ENCODE results near the gene INHBC. TPM values are rescaled to one million over a fixed set of nuclear protein-coding genes. Genes with fewer than 3 reads are reported as not detected.

Gene INHBC
- total and polyA plus RNA-seq, 2 donors (not counting 1 experiment from before 2014, with no cell fraction given) = 0.17 to 0.31 TPM

GRCh38 chr12:57450057-57450456 lies 15.5 kb downstream of the INHBC start:
- TF ChIP-seq CTCF (IDR thresholded peaks at IDR 0.05) (no peak), EZH2 (IDR thresholded peaks at IDR 0.05; ENCODE audit: borderline replicate concordance, insufficient read depth, low read depth, low read length, poor library complexity, severe bottlenecking) (no peak)
- H3K27ac Mint-ChIP-seq = no peak overlapping the region

GRCh38 chr12:57451233-57451778 lies 16.7 kb downstream of the INHBC start:
- no peaks in the 10 kb centered on the region for H3K9me3 ChIP-seq (ENCODE audit: control extremely low read depth in 1 of 3, control insufficient read depth in 2 of 3, insufficient read depth in 1 of 3, low read length in 2 of 3)
- no peaks in the 10 kb centered on the region for H3K79me2 ChIP-seq (ENCODE audit: control insufficient read depth, insufficient read depth, low read length)
- DNase-seq (no peak), ATAC-seq (ENCODE audit: low read depth) (no peak)
- no peaks in the 10 kb centered on the region for H3K36me3 ChIP-seq (replicated peaks in 1 of 2; ENCODE audit: control extremely low read depth in 1 of 2, control insufficient read depth in 1 of 2, extremely low read depth in 1 of 2, insufficient read depth in 2 of 2, low read length in 1 of 2)
- H3K27ac ChIP-seq (ENCODE audit: low read length in 2 of 2) = no peak overlapping the region
- no peak overlapping the region for H3K9ac ChIP-seq (ENCODE audit: low read length)
- CTCF ChIA-PET = interaction anchor here (0.6 to 6.9 kb wide), 9 partner anchors 8 to 1354 kb away, joined by 4 to 126 read pairs (median 10); partner anchors contain the start of gene GLI1
- no peaks in the 10 kb centered on the region for H4K20me1 ChIP-seq (ENCODE audit: control insufficient read depth, insufficient read depth, low read length, poor library complexity, severe bottlenecking)
- H3K4me1 ChIP-seq (ENCODE audit: control insufficient read depth in 2 of 2, insufficient read depth in 2 of 2, low read length in 2 of 2) = peaks cover 7 to 9% of the 10 kb centered on the region in 2 donors
- 100% methylated on average over 1 of the region's 6 CpGs for WGBS (ENCODE audit: insufficient coverage)
- TF ChIP-seq EZH2 (IDR thresholded peaks at IDR 0.05; ENCODE audit: borderline replicate concordance, insufficient read depth, low read depth, low read length, poor library complexity, severe bottlenecking) = no peak
- POLR2A ChIA-PET = no interaction called here
- H3K27me3 ChIP-seq (replicated peaks in 1 of 4; ENCODE audit: control extremely low read depth in 1 of 4, control insufficient read depth in 3 of 4, insufficient read depth in 4 of 4, low read length in 3 of 4) = no peaks in the 10 kb centered on the region
- peaks cover 11% of the 10 kb centered on the region for H3K4me1 Mint-ChIP-seq
- H3K4me3 ChIP-seq (ENCODE audit: control extremely low read depth in 1 of 5, extremely low read depth in 1 of 5, insufficient read depth in 1 of 5, low read depth in 2 of 5, low read length in 4 of 5) = no peak overlapping the region
- H3K27ac Mint-ChIP-seq = no peak overlapping the region
- intact Hi-C loops (cut with micrococcal nuclease) = loop anchor here (10.0 kb wide), 1 partner anchor 303 kb away; the partner anchor contains the start of genes CDK4 and MARCHF9
- H2AFZ ChIP-seq (ENCODE audit: insufficient read depth, low read depth, low read length, poor library complexity, severe bottlenecking) = no peak overlapping the region
- H3K4me2 ChIP-seq (replicated peaks; ENCODE audit: low read depth, low read length, poor library complexity, severe bottlenecking) = no peak overlapping the region
- H3K9me3 Mint-ChIP-seq (ENCODE audit: insufficient read depth) = no peaks in the 10 kb centered on the region
- no peak overlapping the region for H3K4me3 Mint-ChIP-seq
- peaks cover 4% of the 10 kb centered on the region for H3K27me3 Mint-ChIP-seq

More at GRCh38 chr12:57450057-57450456, 15.5 kb downstream of the INHBC start:
- CTCF ChIA-PET = interaction anchor here (0.7 to 6.9 kb wide), 3 partner anchors 9 to 186 kb away, joined by 3 to 126 read pairs (median 10); partner anchors contain the start of gene GLI1
- no peaks in the 10 kb centered on the region for H3K27me3 ChIP-seq (replicated peaks in 1 of 4; ENCODE audit: control extremely low read depth in 1 of 4, control insufficient read depth in 3 of 4, insufficient read depth in 4 of 4, low read length in 3 of 4)
- H3K36me3 ChIP-seq (replicated peaks in 1 of 2; ENCODE audit: control extremely low read depth in 1 of 2, control insufficient read depth in 1 of 2, extremely low read depth in 1 of 2, insufficient read depth in 2 of 2, low read length in 1 of 2) = no peaks in the 10 kb centered on the region
- 92% methylated on average over 3 of the region's 3 CpGs for WGBS (ENCODE audit: insufficient coverage)
- ATAC-seq (ENCODE audit: low read depth) = no peak
- Mint-ChIP-seq H3K4me3 (no peak overlapping the region), H3K4me1 (peaks cover 2% of the 10 kb centered on the region), H3K9me3 (ENCODE audit: insufficient read depth) (no peaks in the 10 kb centered on the region), H3K27me3 (peaks cover 4% of the 10 kb centered on the region)
- POLR2A ChIA-PET = no interaction called here
- H3K79me2 ChIP-seq (ENCODE audit: control insufficient read depth, insufficient read depth, low read length) = no peaks in the 10 kb centered on the region
- no peaks in the 10 kb centered on the region for H3K9me3 ChIP-seq (ENCODE audit: control extremely low read depth in 1 of 3, control insufficient read depth in 2 of 3, insufficient read depth in 1 of 3, low read length in 2 of 3)
- no peak for DNase-seq
- H3K27ac ChIP-seq (ENCODE audit: low read length in 2 of 2) = no peak overlapping the region
- H4K20me1 ChIP-seq (ENCODE audit: control insufficient read depth, insufficient read depth, low read length, poor library complexity, severe bottlenecking) = no peaks in the 10 kb centered on the region
- H3K4me3 ChIP-seq (ENCODE audit: control extremely low read depth in 1 of 5, extremely low read depth in 1 of 5, insufficient read depth in 1 of 5, low read depth in 2 of 5, low read length in 4 of 5) = no peak overlapping the region
- no peak overlapping the region for H2AFZ ChIP-seq (ENCODE audit: insufficient read depth, low read depth, low read length, poor library complexity, severe bottlenecking)
- no peak overlapping the region for H3K4me2 ChIP-seq (replicated peaks; ENCODE audit: low read depth, low read length, poor library complexity, severe bottlenecking)
- no peaks in the 10 kb centered on the region for H3K4me1 ChIP-seq (ENCODE audit: control insufficient read depth in 2 of 2, insufficient read depth in 2 of 2, low read length in 2 of 2)
- H3K9ac ChIP-seq (ENCODE audit: low read length) = no peak overlapping the region
- intact Hi-C loops (cut with micrococcal nuclease) = loop anchor here (10.0 kb wide), 1 partner anchor 305 kb away; the partner anchor contains the start of genes CDK4 and MARCHF9

Measured in B cell (primary cell).